Keratinocyte (primary cell): Measurements from ENCODE around the gene HSBP1L1. TPM values are rescaled to one million over a fixed set of nuclear protein-coding genes. Genes with fewer than 3 reads are reported as not detected.
"Not testable (repeated sequence)": the region's sequence is repeated elsewhere in the genome, so short reads cannot be mapped to it uniquely, and the experiment has no call there.

ENCODE experiments used
- DNase-seq: peaks from one replicate; pipeline ENCODE4 v3.0.0-alpha.2; 2011; ENCODE audit warnings: low read depth, missing footprints, low spot score
- FAIRE-seq: peaks from 2 replicates; lab custom pipeline; 2011; peaks lifted over from hg19 to GRCh38; lab: Jason Lieb, UNC
- H2AFZ ChIP-seq: 2 replicates; pipeline ENCODE4 v1.6.0; 2012; ENCODE audit warnings: low read length, control low read depth, inconsistent platforms; ENCODE audit not compliant: control insufficient read depth
- H3K27ac ChIP-seq: 2 replicates; pipeline ENCODE4 v1.5.1; 2011; ENCODE audit warnings: low read length; ENCODE audit not compliant: control insufficient read depth, insufficient read depth
- H3K27me3 ChIP-seq: 3 replicates; pipeline ENCODE4 v1.6.0; 2011; ENCODE audit warnings: low read length; ENCODE audit not compliant: control insufficient read depth, insufficient read depth; ENCODE audit errors: extremely low read depth
- H3K36me3 ChIP-seq, 2 experiments: 2 replicates in 1 of 2; 3 replicates in 1 of 2; pipeline ENCODE4 v1.5.1; 2011; ENCODE audit warnings: low read length in 2 of 2, mild to moderate bottlenecking in 1 of 2; ENCODE audit not compliant: control insufficient read depth in 2 of 2, insufficient read depth in 2 of 2; ENCODE audit errors: extremely low read depth in 1 of 2
- H3K4me1 ChIP-seq: 3 replicates; pipeline ENCODE4 v1.5.1; 2011; ENCODE audit warnings: low read length; ENCODE audit not compliant: control insufficient read depth, insufficient read depth; ENCODE audit errors: extremely low read depth
- H3K4me2 ChIP-seq: 3 replicates; pipeline ENCODE4 v1.6.0; 2011; ENCODE audit warnings: low read depth, low read length; ENCODE audit not compliant: control insufficient read depth, insufficient read depth; ENCODE audit errors: extremely low read depth
- H3K4me3 ChIP-seq, 3 experiments: fragments of 200-600 bp in 1 of 3; sonication (generic) in 1 of 3; 2 replicates in 2 of 3; 3 replicates in 1 of 3; pipeline ENCODE4 v1.5.1; 2011 to 2016; ENCODE audit warnings: low read length in 3 of 3, mild to moderate bottlenecking in 3 of 3, control low read depth in 2 of 3, inconsistent platforms in 1 of 3, low read depth in 1 of 3, mixed read lengths in 1 of 3, mixed run types in 1 of 3, moderate library complexity in 1 of 3; ENCODE audit not compliant: control insufficient read depth in 2 of 3, insufficient read depth in 2 of 3; ENCODE audit errors: extremely low read depth in 1 of 3
- H3K79me2 ChIP-seq: 2 replicates; pipeline ENCODE4 v1.6.0; 2012; ENCODE audit warnings: low read length; ENCODE audit not compliant: control insufficient read depth, insufficient read depth
- H3K9ac ChIP-seq: 3 replicates; pipeline ENCODE4 v1.6.0; 2011; ENCODE audit warnings: low read length; ENCODE audit not compliant: control insufficient read depth, insufficient read depth; ENCODE audit errors: extremely low read depth
- H3K9me1 ChIP-seq: 3 replicates; pipeline ENCODE4 v1.6.0; 2011; ENCODE audit warnings: low read length; ENCODE audit not compliant: control insufficient read depth, insufficient read depth; ENCODE audit errors: extremely low read depth
- H3K9me3 ChIP-seq: 2 replicates; pipeline ENCODE4 v1.5.1; 2012; ENCODE audit warnings: low read depth, low read length; ENCODE audit not compliant: control insufficient read depth
- H4K20me1 ChIP-seq: 3 replicates; pipeline ENCODE4 v1.6.0; 2011; ENCODE audit warnings: low read length; ENCODE audit not compliant: control insufficient read depth, insufficient read depth; ENCODE audit errors: extremely low read depth
- CTCF ChIP-seq, 3 experiments: IDR thresholded peaks in 1 of 3; conservative IDR thresholded peaks in 1 of 3; optimal IDR thresholded peaks in 1 of 3; 2 replicates in 2 of 3; 3 replicates in 1 of 3; pipeline versions ENCODE3 to v1.5.1; 2011; ENCODE audit warnings: low read length in 3 of 3, mild to moderate bottlenecking in 3 of 3, moderate library complexity in 2 of 3, control low read depth in 1 of 3, inconsistent platforms in 1 of 3; ENCODE audit not compliant: insufficient read depth in 2 of 3; ENCODE audit errors: extremely low read depth in 1 of 3
- EZH2 ChIP-seq: IDR thresholded peaks from one replicate; pipeline ENCODE4 v1.6.1; 2012; ENCODE audit warnings: inconsistent platforms, mild to moderate bottlenecking, low read length, moderate library complexity
- dilution Hi-C: fragments of 300-500 bp; cut with MboI; formaldehyde crosslinking; loops from one replicate; pipeline ENCODE4 v1.7.0; 2020; ENCODE audit warnings: low sequenced_read_pairs; ENCODE audit not compliant: extremely low pct_ligation_motif_present
- polyA plus RNA-seq, 5 experiments: library from polyadenylated mRNA; depleted of rRNA in 3 of 5; stranded (reverse) in 3 of 5; stranded (forward) in 1 of 5; unstranded in 1 of 5; fragments of >200 nt; gene quantifications; 1 replicate in 1 of 5; 2 replicates in 3 of 5; 3 replicates in 1 of 5; pipeline versions ENCODE4 v1.2.1 to v1.2.3, GENCODE V29; 2011 to 2012; ENCODE audit warnings: missing spikeins in 2 of 5, low read depth in 1 of 5, low replicate concordance in 1 of 5

The HSBP1L1 gene
- polyA plus RNA-seq, 1 donor (not counting 4 experiments of a cell fraction or from before 2014, with no cell fraction given): 49.6 TPM

- dilution Hi-C loops: no loop called here
- DNase-seq: no peak
- H3K9me1 ChIP-seq: no peaks in the 10 kb centered on the region
- H3K27me3 ChIP-seq: no peaks in the 10 kb centered on the region
- no peaks in the 10 kb centered on the region for H3K79me2 ChIP-seq
- TF ChIP-seq EZH2 (no peak), CTCF (optimal IDR thresholded peaks at IDR 0.05 in 1 of 3, IDR thresholded peaks at IDR 0.05 in 1 of 3, conservative IDR thresholded peaks at IDR 0.05 in 1 of 3; ENCODE audit: extremely low read depth in 1 of 3, insufficient read depth in 2 of 3, low read length in 3 of 3) (no peak)
- no peak overlapping the region for H2AFZ ChIP-seq
- no peak overlapping the region for H3K4me2 ChIP-seq
- H3K27ac ChIP-seq: no peak overlapping the region
- H3K36me3 ChIP-seq: peaks cover 0 to 2% of the 10 kb centered on the region in 2 experiments
- no peak overlapping the region for H3K9ac ChIP-seq
- H3K4me1 ChIP-seq: peaks cover 35% of the 10 kb centered on the region
- FAIRE-seq: no peak
- H4K20me1 ChIP-seq: no peaks in the 10 kb centered on the region
- no peak overlapping the region for H3K4me3 ChIP-seq
- H3K9me3 ChIP-seq: no peaks in the 10 kb centered on the region
Measured at GRCh38 chr18:79958981-79959380, 5.5 kb upstream of the HSBP1L1 start.

- H2AFZ ChIP-seq: peak overlapping the region; percentile 78
- H3K9me1 ChIP-seq, dilution Hi-C loops, H3K9me3 ChIP-seq, H3K27me3 ChIP-seq, H3K79me2 ChIP-seq, H3K36me3 ChIP-seq, FAIRE-seq, H4K20me1 ChIP-seq: not testable (repeated sequence)
- TF ChIP-seq CTCF (optimal IDR thresholded peaks at IDR 0.05 in 1 of 3, IDR thresholded peaks at IDR 0.05 in 1 of 3, conservative IDR thresholded peaks at IDR 0.05 in 1 of 3; ENCODE audit: extremely low read depth in 1 of 3, insufficient read depth in 2 of 3, low read length in 3 of 3): peak in 1 of 3 experiments; percentile 20
- peak overlapping the region in 1 of 3 experiments; percentile 27 for H3K4me3 ChIP-seq
- DNase-seq: peak; percentile 57
- H3K4me2 ChIP-seq: peak overlapping the region; percentile 73
- peak overlapping the region; percentile 53 for H3K27ac ChIP-seq
- H3K9ac ChIP-seq: peak overlapping the region; percentile 65
- peaks cover 37% of the 10 kb centered on the region for H3K4me1 ChIP-seq
Measured at GRCh38 chr18:79960161-79960801, 4.2 kb upstream of the HSBP1L1 start.
